SH-SY5Y (cell line): ENCODE measurements around the gene ADGRL3.

ENCODE experiments used
- GATA2 ChIP-seq: IDR thresholded peaks from 2 replicates; pipeline ENCODE4 v1.6.1; 2011; ENCODE audit warnings: mild to moderate bottlenecking, low read depth, low read length
- GATA3 ChIP-seq: IDR thresholded peaks from 2 replicates; pipeline ENCODE4 v1.6.1; 2011; ENCODE audit warnings: low read depth, mild to moderate bottlenecking, low read length, moderate library complexity

GRCh38 chr4:61212788-61213187 is 12.7 kb downstream of the ADGRL3 start:
- TF ChIP-seq GATA2 (peak; percentile 5; the same call in 1 of the 2 replicates), GATA3 (peak; percentile 64)
